ENCODE measurements around the gene DUSP6.
"Not testable (repeated sequence)": the region's sequence is repeated elsewhere in the genome, so short reads cannot be mapped to it uniquely, and the experiment has no call there.

The DUSP6 gene

DNA sequence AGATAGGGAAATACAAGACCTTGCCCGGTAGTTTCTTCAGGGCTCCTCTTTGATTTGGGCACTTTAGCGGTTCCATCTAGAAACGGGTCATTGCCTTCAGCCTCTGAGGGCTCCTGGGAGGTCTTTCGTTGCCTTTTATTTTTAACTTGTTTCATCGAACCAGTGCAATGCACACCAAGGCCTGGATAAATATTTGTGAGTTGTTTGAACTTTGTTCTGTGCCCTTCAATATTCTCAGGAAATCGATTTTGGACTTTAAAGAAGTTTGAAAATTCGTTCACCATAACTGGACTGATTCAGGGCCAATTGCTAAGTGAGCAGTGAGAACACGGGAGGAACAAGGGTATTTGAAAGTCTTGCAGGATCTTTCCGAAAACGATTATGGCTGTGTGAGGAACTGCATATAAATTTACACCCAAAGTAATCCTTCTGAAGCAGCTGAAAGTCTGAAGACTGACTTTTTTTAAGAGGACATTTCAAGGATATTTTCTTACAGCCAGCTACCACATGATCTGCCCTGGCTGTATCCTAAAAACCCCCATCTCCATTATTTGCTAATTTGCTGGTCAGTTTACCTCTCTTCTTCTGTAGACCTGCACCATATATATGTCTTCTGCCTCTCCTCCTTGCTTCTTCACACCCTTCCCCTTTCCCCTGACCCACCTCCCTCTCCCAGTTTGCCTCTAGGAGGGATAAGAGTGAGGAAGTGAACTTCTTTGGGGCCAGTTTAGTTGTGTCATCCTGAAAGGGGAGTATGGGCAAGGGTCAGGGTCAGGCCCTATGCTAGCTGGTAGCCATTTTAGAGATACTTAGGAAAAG lies 8.0 kb downstream of the DUSP6 start:
- no peak overlapping the region for H3K4me3 ChIP-seq (ENCODE audit: low read depth, low read length)
- H3K4me1 ChIP-seq (ENCODE audit: control insufficient read depth, insufficient read depth, low read length, unreplicated experiment): peaks cover 34% of the 10 kb centered on the region
- no peaks in the 10 kb centered on the region for H3K27me3 ChIP-seq (ENCODE audit: insufficient read depth, low read length)
- peaks cover 13% of the 10 kb centered on the region for H3K79me2 ChIP-seq (ENCODE audit: control insufficient read depth, insufficient read depth, low read length, unreplicated experiment)
- peaks cover 13% of the 10 kb centered on the region for H3K36me3 ChIP-seq (ENCODE audit: insufficient read depth, low read length)
- no peak overlapping the region for H3K27ac ChIP-seq (ENCODE audit: low read depth, low read length)
- H2AFZ ChIP-seq (ENCODE audit: low read length, unreplicated experiment): no peak overlapping the region

DNA sequence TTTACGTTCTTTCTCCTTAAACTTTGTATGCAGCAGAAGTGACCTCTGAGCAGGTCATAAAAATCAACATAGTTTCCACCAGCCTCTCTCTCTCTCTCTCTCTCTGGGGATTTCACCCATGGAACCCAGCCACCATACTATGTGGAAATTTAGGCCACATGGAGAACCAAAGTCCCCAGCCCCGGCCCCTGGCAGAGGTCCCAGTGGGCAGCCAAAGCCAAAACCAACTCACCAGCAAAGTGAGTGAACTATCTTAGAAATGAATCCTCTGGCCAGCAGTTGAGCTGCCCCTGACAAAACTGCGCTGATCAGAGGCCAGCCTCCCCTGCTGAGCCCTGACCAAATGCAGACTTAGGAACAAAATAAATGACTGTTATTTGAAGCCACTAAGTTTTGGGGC lies 9.2 kb downstream of the DUSP6 start:
- no peak overlapping the region for H3K4me3 ChIP-seq (ENCODE audit: low read depth, low read length)
- H3K4me1 ChIP-seq (ENCODE audit: control insufficient read depth, insufficient read depth, low read length, unreplicated experiment): peaks cover 26% of the 10 kb centered on the region
- peaks cover 1% of the 10 kb centered on the region for H3K79me2 ChIP-seq (ENCODE audit: control insufficient read depth, insufficient read depth, low read length, unreplicated experiment)
- no peaks in the 10 kb centered on the region for H3K27me3 ChIP-seq (ENCODE audit: insufficient read depth, low read length)
- peaks cover 2% of the 10 kb centered on the region for H3K36me3 ChIP-seq (ENCODE audit: insufficient read depth, low read length)
- H3K27ac ChIP-seq (ENCODE audit: low read depth, low read length): no peak overlapping the region
- peak overlapping the region; percentile 2 for H2AFZ ChIP-seq (ENCODE audit: low read length, unreplicated experiment)

DNA sequence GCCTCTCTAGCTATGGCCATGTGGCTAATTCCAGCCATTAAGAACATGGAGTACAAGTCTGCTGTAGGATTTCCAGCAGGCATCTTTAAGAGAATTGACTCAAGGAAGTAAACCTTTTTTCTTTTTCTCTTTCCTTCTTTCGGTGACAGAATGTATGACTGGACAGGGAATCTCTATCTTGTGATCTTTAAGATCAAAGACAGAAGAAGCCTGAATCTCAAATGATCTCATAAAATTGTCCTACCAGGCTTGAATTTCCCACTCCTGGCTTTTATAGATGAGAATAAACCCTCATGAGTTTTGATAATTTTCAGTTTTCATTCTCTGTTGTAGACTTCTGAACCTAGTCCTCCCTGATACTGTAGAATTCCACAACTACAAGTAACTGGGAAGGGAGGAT lies 11.4 kb downstream of the DUSP6 start:
- no peaks in the 10 kb centered on the region for H3K36me3 ChIP-seq (ENCODE audit: insufficient read depth, low read length)
- no peak overlapping the region for H3K27ac ChIP-seq (ENCODE audit: low read depth, low read length)
- H3K4me1 ChIP-seq (ENCODE audit: control insufficient read depth, insufficient read depth, low read length, unreplicated experiment): peaks cover 9% of the 10 kb centered on the region
- H3K79me2 ChIP-seq (ENCODE audit: control insufficient read depth, insufficient read depth, low read length, unreplicated experiment): no peaks in the 10 kb centered on the region
- no peaks in the 10 kb centered on the region for H3K27me3 ChIP-seq (ENCODE audit: insufficient read depth, low read length)
- H3K4me3 ChIP-seq (ENCODE audit: low read depth, low read length): no peak overlapping the region
- H2AFZ ChIP-seq (ENCODE audit: low read length, unreplicated experiment): no peak overlapping the region

DNA sequence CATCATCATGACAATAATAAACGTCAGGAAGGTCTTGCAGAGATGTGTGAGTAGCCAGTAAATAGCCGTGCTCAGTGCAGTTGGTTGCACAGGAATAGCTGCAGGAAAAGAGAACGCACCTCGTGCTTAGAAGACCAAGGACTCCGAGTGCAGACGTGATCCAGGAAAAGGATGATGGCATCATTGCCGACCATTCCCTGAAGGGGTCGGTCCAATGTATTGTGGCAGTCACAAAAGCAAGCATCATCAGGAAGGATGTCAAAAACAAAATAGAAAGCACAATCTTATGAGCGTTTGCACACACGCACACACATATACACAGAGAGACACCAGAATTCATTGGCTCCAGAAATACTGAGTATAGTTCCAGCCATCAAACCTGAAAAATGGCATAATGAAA lies 12.8 kb downstream of the DUSP6 start:
- H3K27me3 ChIP-seq (ENCODE audit: insufficient read depth, low read length): no peaks in the 10 kb centered on the region
- H3K4me3 ChIP-seq (ENCODE audit: low read depth, low read length): no peak overlapping the region
- H2AFZ ChIP-seq (ENCODE audit: low read length, unreplicated experiment): no peak overlapping the region
- H3K27ac ChIP-seq (ENCODE audit: low read depth, low read length): no peak overlapping the region
- H3K4me1 ChIP-seq (ENCODE audit: control insufficient read depth, insufficient read depth, low read length, unreplicated experiment): peaks cover 9% of the 10 kb centered on the region
- no peaks in the 10 kb centered on the region for H3K79me2 ChIP-seq (ENCODE audit: control insufficient read depth, insufficient read depth, low read length, unreplicated experiment)
- H3K36me3 ChIP-seq (ENCODE audit: insufficient read depth, low read length): no peaks in the 10 kb centered on the region

DNA sequence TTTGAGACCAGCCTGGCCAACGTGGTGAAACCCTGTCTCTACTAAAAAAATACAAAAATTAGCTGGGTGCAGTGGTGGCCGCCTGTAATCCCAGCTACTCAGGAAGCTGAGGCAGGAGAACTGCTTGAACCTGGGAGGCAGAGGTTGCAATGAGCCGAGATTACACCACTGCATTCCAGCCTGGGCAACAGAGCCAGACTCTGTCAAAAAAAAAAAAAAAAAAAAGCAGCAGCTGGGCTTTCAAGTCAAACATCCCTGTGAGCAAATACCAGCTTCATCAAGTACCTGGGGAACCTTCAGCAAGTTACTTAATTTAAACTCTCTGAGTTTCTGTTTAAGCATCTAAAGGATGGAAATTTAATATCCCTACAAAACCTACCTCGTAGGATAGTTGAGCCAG lies 15.2 kb downstream of the DUSP6 start:
- not testable (repeated sequence) for H3K27me3 ChIP-seq (ENCODE audit: insufficient read depth, low read length); H3K79me2 ChIP-seq (ENCODE audit: control insufficient read depth, insufficient read depth, low read length, unreplicated experiment); H2AFZ ChIP-seq (ENCODE audit: low read length, unreplicated experiment); H3K4me3 ChIP-seq (ENCODE audit: low read depth, low read length); H3K27ac ChIP-seq (ENCODE audit: low read depth, low read length); H3K4me1 ChIP-seq (ENCODE audit: control insufficient read depth, insufficient read depth, low read length, unreplicated experiment); H3K36me3 ChIP-seq (ENCODE audit: insufficient read depth, low read length)

DNA sequence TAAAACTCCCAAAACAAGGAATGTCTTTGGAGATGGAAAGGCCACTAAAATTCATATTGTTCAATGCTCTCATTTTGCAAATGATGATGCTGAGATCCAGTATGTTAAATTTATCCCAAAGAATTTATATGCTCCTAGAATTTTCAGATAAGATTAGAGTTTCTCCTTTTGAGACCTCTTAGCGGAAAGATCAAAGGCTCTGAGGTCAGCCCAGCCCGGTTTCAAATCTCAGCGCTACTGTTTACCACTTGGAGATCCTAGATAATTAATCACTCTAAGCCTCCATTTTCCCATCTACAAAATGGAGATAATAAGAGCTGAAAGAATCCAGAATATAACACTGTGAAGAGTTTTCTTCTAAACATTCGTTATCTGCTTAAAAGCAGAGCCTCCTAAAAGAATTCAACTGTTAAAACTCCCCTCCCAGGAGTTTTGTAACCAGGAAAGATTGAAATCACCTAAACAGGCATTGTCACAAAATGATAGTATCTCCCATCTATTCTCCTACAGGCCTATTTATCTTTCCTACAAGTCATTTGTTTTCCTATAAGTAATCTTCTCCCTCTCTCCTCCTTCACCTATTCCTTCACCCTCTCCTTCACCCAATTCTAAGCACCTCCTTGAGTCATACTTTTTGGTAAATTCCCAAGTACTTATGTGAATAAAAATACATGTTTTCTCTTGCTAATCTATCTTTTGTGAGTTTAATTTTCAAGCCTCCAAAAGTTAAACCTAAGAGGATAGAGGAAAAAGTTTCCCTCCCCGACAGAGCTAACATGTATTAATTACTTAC lies 16.7 kb downstream of the DUSP6 start:
- Histone ChIP-seq H3K4me3 (ENCODE audit: low read depth, low read length) (no peak overlapping the region), H2AFZ (ENCODE audit: low read length, unreplicated experiment) (no peak overlapping the region), H3K36me3 (ENCODE audit: insufficient read depth, low read length) (no peaks in the 10 kb centered on the region), H3K27me3 (ENCODE audit: insufficient read depth, low read length) (no peaks in the 10 kb centered on the region), H3K79me2 (ENCODE audit: control insufficient read depth, insufficient read depth, low read length, unreplicated experiment) (no peaks in the 10 kb centered on the region), H3K4me1 (ENCODE audit: control insufficient read depth, insufficient read depth, low read length, unreplicated experiment) (no peaks in the 10 kb centered on the region), H3K27ac (ENCODE audit: low read depth, low read length) (no peak overlapping the region)

DNA sequence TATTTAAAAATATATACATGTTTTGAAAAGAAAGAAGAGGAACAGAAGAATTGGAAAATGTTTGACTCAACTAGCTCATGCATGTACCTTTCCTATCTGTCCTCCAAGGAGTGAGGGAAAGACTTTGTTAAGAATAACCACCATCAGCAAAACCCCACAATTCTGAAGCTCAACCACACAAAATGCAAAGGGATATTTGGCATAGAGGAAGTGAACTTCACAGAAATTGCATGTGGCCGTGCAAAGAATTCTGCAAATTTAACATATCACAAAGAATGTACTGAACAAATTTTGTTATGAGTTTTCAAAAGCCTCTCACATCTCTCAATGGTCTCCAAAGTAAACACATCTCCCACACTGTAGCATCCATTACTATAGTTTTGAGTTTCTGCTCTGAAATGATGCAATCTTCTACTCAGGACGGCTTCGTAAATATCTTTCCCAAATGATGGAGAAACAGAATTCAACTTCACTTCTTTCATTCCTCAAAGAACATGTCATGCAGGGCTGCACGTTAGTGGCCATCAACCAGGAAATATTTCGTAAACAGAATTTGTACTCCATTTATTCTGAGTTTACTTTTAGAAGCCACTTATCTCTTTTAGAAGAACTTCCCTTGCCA lies 17.6 kb downstream of the DUSP6 start:
- Histone ChIP-seq H3K27me3 (ENCODE audit: insufficient read depth, low read length) (no peaks in the 10 kb centered on the region), H2AFZ (ENCODE audit: low read length, unreplicated experiment) (no peak overlapping the region), H3K4me3 (ENCODE audit: low read depth, low read length) (no peak overlapping the region), H3K27ac (ENCODE audit: low read depth, low read length) (no peak overlapping the region), H3K36me3 (ENCODE audit: insufficient read depth, low read length) (no peaks in the 10 kb centered on the region), H3K4me1 (ENCODE audit: control insufficient read depth, insufficient read depth, low read length, unreplicated experiment) (no peaks in the 10 kb centered on the region), H3K79me2 (ENCODE audit: control insufficient read depth, insufficient read depth, low read length, unreplicated experiment) (no peaks in the 10 kb centered on the region)

DNA sequence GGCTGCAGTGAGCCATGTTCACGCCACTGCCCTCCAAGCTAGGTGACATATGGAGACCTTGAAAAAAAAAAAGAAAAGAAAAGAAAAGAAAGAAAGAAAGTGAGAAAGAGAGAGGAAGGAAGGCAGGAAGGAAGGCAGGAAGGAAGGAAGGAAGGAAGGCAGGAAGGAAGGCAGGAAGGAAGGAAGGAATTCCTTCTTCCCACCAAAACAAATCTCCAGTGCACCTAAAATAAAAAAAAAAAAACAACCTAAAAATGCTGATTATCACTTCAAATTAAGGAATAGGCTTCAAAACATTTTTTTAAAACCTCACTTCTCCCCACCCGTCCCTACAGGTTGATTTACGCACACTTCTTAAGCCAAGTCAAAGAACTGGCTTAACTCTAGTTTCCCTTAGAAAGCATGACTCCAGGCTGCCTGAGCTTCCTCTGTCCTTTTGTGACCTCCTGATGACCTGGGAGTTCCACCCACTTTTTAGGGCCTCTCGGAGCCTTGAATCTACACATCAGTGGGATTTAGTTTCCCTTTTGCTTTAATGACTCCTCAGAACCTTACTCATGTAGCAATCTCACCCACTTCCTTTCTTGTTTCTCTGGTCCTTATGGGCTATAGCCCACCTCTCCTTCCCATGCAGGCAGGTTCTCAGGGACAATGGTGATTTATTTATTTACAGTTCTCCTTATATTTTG lies 18.6 kb downstream of the DUSP6 start:
- Histone ChIP-seq H3K4me3 (ENCODE audit: low read depth, low read length) (no peak overlapping the region), H3K27me3 (ENCODE audit: insufficient read depth, low read length) (no peaks in the 10 kb centered on the region)

DNA sequence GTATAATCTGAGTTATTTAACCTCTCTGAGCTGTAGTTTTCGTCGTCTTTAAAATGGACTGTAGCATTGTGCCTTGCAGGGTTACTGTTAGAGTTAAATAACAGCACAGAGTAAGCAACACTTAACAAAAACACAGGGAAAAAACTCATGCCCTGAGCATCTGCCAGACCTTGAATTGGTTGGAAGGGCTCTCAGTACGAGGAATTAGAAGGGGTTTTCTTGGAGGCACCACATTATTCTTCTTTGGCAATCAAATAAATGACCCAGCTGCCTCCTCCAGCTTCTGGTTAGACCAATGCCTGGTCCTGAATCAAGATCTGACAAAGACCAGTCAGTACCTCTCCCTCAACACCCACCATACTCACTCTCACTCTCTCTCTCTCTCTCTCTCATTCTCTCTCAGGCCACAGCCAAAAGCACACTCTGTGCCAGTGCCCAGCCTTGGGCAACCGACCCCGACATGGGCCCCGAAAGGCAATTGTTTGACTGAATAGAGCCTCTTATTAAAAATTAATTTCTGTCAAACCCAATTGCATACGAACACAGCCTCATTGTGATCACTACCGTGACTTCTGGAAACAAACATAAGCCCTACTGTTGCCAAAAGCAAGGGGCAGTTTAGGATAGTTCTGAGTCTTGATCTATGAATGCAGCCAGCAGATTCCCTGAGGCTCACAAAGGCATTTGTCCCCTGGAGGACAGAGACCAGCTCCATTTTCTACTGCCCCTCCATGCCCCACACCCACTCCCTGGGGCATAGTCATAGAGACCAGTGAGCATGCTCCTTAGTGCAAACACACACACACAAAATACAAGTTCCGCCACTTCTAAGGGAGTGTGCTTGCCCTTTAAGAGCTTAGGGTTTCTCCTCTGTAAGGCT lies 23.9 kb downstream of the DUSP6 start:
- Histone ChIP-seq H3K4me1 (ENCODE audit: control insufficient read depth, insufficient read depth, low read length, unreplicated experiment) (no peaks in the 10 kb centered on the region), H2AFZ (ENCODE audit: low read length, unreplicated experiment) (no peak overlapping the region), H3K27ac (ENCODE audit: low read depth, low read length) (no peak overlapping the region), H3K27me3 (ENCODE audit: insufficient read depth, low read length) (no peaks in the 10 kb centered on the region), H3K4me3 (ENCODE audit: low read depth, low read length) (no peak overlapping the region), H3K79me2 (ENCODE audit: control insufficient read depth, insufficient read depth, low read length, unreplicated experiment) (no peaks in the 10 kb centered on the region), H3K36me3 (ENCODE audit: insufficient read depth, low read length) (no peaks in the 10 kb centered on the region)

More for the DNA sequence above, 18.6 kb downstream of the DUSP6 start:
- Histone ChIP-seq H2AFZ (ENCODE audit: low read length, unreplicated experiment) (no peak overlapping the region), H3K4me1 (ENCODE audit: control insufficient read depth, insufficient read depth, low read length, unreplicated experiment) (no peaks in the 10 kb centered on the region), H3K27ac (ENCODE audit: low read depth, low read length) (no peak overlapping the region), H3K36me3 (ENCODE audit: insufficient read depth, low read length) (no peaks in the 10 kb centered on the region), H3K79me2 (ENCODE audit: control insufficient read depth, insufficient read depth, low read length, unreplicated experiment) (no peaks in the 10 kb centered on the region)
